Measurements from ENCODE around the gene CCDC57.

Gene CCDC57

DNA sequence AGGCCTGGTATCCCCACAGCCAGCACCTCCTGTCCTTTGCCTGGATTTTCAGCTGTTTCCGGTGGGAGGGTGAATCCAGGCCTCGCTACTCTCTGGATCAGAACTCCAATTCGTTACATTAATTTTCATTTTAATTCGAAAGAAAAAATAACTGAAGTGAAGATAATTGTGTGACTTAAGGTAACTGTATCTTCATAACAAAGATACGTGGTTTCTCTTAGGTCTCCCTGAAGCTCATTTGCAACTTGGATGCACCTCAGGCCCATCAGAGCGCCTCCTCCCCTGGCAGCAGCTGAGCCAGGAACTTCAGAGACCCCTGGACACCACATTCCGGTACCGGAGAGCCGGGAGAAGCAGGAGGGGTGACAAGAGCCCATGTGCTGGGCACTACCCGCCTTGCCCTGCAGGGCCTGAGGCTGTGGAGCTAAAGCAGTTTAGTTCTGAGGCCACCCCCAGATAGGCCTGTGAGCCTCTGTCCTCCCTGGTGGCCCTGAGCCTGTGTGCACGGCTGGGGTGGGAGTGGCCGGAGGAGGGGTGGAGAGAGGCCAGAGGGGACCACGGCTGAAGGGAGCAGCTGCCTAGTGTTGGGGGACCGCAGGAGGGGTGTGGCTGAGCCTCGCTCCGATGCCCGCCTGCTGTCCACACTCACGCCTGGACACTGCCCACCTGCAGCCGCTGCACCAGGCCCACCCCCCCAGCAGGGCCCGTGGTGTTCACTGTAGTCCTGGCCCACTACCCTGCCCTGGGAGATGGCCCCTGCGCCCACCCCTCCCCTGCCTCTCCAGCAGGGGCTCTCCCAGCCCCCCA is 135.7 kb downstream of the CCDC57 start:
- no peak for DNase-seq

DNA sequence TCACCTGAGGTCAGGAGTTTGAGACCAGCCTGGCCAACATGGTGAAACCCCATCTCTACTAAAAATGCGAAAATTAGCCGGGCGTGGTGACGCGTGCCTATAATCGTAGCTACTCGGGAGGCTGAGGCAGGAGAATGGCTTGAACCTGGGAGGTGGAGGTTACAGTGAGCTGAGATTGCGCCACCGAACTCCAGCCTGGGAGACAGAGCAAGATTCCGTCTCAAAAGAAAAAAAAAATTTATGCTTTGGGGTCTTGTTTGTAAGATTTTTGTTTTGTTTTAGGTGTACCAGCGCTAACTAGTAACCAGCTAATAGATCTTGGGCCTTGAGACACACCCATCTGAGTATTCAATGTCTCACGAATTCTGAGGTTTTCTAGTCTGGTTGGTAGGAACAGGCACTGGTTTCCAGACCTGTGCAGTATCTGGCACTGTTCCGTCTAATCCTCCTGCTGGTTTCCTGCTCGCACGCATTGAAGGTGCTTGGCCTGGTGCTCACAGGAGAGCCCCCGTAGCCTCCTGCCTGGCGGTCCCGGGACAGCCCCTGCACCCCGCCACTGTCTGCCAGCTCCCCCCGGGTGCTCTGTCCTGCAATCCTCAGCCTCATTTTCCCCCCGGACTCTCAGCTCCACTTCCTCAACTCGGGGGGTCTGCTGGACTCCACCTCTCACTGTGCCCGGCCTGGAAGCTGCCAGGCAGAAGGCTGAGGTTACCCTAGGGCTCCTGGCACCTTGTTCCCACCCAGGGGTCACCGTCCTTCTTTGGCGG is 136.4 kb downstream of the CCDC57 start:
- DNase-seq: no peak

DNA sequence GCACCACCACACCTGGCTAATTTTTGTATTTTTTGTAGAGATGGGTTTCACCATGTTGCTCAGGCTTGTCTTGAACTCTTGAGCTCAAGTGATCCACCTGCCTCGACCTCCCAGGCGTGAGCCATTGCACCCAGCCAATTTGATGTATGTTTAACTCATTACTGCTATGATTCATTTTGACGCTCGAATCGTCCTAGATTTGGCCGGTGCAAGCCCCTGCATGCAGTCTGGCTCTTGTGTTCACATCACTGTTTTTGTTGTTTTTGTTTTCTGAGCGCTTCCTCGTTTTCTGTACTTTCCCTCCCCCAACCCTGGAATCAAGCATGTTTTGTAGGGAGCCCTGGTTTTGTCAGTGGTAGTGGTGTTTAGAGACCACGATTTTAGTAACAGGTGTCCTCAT is 139.2 kb downstream of the CCDC57 start:
- DNase-seq: no peak

DNA sequence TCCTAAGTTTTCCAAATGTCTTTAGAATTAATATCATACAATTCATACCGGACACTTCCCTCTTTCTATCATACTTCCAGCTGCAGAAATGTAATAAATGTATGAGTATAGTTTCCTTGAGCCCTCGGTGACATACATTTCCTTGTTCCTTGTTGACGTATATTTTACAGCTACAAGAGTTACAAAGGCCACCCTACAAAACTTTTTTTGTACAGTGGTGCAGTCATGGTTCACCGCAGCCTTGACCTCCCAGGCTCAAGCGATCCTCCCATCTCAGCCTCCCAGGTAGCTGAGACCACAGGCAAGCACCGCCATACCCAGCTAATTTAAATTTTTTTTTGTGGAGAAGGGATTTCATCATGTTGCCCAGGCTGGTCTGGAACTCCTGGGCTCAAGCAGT is 139.8 kb downstream of the CCDC57 start:
- no peak for DNase-seq

DNA sequence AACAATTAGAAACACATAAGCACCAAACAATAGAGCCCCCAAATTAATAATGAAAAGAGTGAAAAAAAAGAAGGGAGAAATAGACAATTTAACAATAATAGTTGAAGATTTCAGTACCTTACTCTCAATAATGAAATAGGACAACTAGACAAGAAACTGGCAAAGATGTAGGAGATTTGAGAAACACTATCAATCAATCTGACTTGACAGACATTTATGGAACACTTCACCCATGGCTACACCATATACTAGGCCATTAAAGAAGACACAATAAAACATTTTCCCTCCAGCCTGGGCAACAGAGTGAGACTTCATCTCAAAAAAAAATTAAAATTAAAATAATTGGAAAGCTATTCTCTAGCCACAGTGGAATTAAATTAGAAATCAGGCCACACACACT is 142.0 kb downstream of the CCDC57 start:
- DNase-seq: no peak

DNA sequence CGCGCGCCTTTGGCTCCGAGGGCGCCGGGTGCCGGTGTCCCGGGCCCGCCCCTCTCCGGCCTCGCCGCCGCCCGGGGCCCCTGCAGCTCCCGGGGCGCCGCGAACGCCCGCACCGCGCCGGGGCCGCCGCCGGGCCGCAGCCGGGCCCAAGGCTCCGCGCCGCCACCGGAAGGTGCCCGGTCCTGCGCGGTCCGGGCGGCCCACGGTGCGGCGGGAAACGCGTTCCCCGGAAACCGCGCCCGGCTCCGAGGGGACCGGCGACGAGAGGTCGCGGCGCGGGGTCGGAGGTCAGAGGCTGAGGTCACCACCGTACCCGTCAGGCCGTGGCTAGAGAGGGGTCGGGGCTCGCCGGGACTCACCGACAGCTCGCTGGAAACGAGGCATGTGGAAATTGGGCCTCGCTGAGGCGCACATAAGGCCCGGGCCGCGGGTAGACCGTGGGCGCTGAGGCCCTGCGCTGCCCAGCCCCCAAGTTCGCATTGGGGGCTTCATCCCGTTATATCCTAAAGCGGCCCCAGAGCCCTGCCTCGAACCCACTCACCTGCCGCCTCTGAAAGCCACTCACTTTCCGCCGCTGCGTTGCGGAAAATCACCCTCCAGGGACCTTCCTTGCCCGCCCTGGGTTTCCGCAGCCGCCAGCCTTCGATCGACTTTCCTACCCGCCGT is 146.9 kb downstream of the CCDC57 start, which contains the start of gene DUS1L:
Gene DUS1L (minus strand): TSS at position 167 of the 666 bp plus-strand sequence. CDS start 745 bp downstream, outside the sequence.
- DNase-seq: peak in 1 of 2 experiments; percentile 64

DNA sequence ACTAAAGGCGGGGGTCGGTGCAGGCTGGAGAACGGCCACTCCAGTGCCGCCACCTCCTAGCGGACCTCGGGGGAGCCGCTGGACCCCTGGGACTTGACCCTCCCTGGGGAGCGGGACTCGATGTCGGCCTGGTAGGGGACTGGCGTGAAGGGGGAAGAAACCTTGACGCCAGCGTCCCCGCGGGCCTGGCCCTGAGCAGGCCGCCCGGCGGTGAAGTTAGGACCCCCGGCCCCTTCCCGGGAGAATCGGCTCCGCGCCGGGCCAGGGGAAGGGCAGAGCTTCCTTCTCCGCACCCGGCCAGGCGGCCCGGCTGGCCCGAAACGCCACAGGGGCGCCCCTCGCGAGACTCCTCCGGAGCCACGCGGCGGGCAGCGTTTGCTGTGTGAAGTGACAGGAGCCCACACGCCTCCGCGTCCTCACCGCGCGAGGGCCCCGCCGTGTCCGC is 147.4 kb downstream of the CCDC57 start:
- DNase-seq: peak in 1 of 2 experiments; percentile 56

DNA sequence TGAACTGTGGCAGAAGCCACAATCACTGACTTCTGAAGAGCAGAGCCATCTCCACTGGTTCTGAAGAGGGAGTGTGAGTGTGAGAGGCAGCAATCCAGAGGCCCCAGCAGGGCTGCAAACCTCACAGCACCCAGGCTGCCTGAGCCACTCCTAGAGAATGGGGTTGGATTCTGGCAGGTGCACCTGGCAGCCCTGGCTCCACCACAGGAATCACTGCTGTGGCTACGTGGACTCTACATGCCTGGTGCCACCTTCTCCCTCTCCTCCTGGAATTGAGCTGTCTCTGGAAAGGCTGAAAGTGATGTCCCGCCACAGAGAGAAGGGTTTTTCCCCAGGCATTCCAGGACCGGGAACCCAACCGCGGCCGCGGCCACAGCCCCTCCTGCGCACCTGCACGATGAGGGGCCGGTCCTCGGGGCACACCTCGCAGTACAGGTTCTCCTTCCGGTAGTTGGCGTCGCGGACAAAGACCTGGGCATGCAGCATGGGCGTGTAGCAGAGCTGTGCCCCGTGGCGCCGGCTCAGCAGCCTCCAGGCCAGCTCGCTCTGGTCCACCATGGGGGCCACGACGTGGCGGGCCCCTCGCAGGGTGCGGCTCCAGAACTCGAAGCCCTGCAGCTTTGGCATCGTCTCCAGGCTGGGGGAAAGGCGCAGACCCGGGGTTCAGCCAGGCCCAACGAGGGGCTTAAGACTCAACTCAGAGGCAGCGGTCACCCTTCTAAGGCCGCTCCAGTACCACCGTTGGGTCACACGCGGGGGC is 148.0 kb downstream of the CCDC57 start:
- DNase-seq: peak in 1 of 2 experiments; percentile 63

DNA sequence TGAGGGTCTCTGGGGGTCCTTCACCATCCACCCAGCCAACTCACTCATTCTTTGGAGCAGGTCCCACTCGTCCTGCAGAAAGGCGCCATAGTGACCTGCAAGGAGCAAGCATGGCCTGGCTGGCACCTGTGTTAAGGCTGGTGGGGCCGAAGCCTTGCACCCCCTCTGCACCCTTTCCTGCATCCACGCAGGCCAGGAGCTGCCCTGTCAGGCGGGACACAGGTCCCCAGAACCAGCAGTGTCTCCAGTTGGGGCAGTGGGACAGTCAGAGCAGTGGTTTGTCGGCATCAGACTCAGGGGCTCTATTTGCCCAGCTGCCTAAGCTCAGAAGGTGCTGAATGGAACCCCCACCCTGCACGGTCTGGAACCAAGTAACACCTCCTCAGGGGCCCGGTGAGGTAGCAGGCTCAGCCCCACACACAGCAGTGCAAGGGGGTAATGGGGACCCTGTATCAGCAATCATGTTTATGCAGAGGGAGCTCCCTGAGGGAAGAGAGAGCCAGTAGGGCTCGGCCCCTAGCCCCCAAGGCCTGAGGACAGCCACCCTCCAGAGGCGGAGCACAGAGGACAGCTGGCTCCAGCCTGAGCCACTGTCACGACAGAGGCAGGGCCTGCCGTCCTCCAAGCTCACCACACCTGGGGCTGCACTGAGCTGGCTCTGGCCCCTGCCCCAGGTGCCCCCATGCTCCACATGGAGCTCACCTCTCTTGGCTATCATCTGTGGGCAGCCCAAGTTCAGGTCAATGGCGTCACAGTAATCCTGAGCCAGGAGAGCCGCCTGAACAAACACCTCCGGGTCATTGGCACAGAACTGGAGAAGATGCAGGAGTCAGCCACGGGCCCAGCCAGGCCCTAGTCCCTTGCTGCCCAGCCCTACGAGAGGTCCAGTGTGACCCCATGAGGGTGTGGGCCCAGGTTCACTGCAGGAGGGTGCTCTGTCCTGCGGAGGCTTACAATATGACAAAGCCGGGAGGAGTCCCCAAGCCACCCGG is 148.9 kb downstream of the CCDC57 start:
- no peak for DNase-seq

DNA sequence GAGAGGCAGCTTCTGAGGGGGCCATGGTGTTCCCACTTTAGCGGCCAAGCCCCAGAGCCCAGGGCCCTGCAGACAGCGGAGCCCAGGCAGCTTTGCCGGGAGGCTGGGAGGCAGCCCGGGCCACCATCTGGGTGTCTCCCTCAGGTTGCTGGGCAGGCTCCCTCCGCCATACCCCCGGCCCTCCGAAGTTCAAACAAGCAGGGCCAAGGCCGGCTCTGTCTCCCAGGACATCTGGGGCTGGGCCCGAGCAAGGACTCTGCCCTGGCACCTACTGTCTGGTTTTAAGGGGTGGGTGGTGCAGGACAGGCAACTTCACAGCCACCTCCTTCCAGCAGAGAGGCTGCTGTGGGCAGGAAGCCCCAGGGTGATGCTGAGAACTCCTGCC is 149.7 kb downstream of the CCDC57 start:
- no peak for DNase-seq

DNA sequence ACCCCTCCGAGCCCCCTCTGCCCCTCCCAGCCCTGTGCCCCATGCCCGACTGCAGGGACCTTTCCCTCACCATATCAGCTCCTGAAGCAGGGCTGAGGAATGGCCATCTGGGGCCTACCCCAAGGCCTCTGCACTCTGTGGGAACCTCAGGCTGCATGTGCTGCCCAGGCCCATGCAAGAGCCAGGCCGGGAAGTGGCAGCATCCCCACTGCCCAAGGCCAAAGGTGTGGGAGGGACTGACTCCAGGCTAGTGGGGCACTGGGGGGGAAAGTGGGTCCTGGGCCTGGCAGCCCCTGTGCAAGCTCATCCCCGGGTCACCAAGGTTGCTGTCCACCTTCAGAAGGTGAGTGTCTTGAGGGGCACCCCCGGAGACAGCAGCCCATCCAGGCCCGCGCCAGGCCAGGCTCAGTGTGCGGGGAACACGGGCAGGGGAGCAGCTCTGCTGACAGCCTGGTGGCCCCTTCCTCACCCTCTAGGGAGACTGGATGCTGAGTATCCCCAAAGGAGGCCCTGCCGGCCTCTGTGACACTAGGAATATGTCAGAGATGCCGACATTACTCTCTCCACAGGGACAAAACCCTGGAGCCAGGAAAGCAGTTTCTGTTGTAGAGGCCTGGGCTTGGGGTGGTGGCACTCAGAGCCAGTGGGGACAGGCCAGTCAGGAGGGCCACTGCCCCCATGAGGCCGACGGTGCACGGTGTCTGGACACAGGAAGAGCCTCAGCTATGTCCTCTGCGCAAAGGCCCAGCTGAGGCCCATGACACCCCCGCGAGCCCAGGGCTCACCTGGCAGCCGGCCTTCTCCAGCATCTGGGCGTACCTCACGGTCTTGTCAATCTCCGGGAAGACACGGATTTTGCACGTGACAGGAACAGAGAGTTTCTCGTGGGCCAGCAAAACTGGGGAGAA is 150.3 kb downstream of the CCDC57 start:
- no peak for DNase-seq

DNA sequence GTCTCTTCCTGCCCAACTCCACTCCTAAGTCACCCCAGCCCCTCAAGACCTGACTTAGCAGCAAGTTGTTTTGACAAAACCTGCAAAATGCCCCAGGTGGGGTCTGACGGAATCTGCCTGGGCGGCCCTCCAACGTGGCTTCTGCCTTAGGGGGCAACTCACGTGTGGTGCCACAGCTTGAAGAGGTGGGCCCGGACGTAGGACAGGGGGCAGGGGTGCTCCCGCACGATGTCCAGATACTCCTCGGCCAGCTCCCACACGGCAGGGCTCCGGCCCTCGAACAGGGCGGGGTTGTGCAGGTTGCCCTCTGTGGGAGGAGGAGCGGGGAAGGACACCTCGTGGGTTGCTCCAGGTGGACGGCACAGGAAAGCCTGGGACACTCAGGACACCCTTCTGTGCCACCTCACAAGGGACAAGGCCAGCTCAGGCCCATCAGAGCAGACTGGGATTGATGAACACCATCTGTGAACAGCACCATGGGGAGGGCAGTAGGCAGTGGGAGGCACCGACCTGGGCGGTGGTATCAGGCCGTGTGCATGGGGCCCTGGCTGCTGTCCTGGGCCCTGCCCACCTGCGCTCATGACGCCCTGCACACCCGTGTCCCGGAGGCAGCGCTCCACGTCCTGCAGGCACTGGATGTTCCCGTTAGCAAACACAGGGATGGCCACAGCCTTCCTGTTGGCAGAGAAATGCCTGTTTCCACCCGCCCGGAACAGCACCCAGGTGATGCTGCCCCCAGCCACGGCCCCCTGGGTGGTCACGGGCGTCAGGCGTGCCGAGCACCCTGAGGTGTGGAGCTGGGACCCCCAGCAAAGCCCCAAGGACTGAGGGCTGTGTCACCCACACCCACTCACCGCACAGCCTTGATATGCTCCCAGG is 151.4 kb downstream of the CCDC57 start:
- no peak for DNase-seq

DNA sequence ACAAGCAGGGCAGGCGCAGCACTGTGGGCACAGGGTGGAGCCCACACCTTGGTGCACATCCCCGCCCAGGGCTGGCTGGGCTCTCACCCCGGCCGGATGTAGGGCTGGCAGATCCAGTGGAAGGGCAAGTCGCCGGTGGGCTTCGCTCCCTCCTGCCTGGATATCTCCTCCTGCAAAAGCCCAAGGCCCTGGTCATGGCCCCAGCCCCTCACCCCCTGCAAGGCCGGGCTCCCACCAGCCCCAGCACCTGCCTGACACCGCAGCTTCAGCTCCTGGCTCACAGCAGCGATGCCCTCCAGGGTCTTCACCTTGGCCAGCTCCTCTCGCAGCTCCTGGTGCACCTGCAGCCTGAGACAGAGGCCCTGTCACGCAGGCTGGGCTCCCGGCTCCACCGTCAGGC is 152.0 kb downstream of the CCDC57 start:
- DNase-seq: no peak

DNA sequence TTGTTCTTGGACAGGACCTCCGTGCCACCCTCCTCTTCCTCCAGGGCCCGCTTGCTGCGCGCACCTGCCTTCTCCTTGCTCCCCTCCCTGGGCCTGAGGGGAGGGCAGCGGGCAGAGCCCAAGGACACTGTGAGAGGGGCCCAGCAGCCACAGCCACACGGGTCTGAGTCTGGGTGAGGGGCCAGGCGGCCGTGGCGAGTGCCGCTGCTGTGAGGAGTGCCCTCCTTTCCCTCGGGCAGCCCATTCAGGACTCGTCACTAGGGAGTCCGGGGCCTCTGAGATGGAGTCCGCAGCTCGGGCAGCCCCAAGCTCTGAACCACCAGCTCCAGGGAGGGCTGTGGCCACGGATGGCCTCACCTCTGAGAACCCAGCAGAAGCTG is 152.7 kb downstream of the CCDC57 start:
- DNase-seq: no peak

DNA sequence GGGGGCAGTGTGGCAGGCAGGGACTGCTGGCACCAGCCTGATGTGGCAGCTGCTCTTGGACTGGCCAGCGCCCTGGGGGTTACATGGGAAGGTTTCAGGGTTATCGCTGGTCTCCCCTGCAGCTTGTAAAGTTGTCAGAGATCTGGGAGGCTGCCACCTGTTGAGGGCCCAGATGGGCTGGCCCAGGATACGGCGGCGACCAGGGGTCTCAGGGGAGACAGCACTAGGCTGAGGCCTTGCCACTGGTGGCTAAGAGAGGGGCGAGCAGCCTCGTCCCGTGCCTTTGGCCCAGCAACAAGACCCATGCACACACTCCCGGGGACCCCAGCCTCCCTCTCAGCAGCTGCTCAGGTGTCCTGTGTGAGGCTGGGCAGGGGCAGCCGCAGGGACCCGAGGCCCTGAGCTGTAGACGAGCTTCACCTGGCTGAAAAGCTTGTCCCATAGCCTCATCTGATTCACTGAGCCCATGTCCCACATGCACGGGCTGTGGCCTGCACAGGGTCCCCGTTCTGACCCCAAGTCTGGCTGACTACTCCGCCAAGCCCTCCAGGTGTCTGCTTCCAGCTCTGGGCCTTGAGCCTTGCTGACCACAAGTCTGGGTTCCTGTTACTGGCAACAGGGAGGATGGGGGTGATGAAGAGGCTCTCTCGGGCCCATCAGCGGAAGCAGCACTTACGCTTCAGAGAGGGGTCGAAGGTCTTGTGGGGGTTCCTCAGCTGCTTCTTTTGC is 153.2 kb downstream of the CCDC57 start:
- DNase-seq: no peak

DNA sequence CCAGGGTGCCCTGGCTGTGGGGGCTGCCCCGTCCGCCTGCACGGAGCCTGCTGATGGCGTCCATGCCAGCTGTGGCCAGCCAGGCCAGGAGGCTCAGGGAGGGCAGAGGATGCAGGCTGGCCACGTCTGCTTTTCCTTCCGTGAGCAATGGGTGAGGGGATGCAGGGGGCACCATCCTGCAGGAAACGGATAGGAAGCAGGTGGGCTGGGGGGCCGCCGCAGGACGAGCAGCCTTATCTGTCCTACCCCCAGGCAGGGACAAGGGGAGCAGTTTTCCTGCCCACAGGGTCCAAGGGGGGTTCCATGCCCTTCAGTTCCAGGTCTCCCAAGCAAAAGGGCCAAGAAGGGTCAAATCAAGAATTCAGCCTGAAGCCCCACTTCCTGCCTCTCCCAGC is 153.8 kb downstream of the CCDC57 start:
- DNase-seq: no peak

DNA sequence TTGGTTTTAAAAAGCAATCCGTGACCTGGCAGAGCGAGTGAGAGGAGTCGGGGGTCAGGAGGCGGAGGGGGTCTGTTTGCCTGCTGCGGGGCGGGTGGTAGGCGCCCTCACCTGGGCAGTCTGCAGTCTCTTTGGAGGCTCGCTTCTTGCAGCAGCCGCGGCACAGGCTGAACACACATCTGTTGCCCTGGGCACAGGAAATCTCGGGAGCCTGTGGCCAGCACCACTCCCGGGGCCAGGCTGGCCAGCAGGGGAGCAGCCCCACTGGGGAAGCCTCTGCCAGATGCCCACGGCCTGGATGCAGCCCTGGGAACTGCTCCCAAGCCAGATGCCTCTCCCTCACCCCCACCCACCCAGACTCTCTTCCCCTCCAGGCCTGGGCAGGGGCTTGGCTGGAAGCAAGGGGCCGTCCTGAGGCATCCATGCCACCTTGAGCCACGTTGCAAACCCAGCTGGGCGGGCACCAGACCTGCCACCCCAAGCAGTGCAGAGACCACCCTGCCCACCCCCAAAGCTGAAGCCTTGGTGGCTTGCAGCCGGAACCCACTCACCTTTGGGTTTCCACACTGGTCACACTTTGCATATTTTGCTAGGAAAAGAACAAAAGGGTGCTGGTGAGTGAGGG is 154.3 kb downstream of the CCDC57 start:
- DNase-seq: no peak
